Esophagus muscularis mucosa (tissue), 4 donors: ENCODE measurements around the gene HERC3. TPM values are rescaled to one million over a fixed set of nuclear protein-coding genes. Genes with fewer than 3 reads are reported as not detected.

Experiments used
- DNase-seq: peaks from one replicate; pipeline ENCODE4 v3.0.0-alpha.2; 2017; ENCODE audit errors: extremely low spot score
- H3K27ac ChIP-seq, 4 donors: fragments of 200-600 bp; sonication (generic); replicated peaks in 1 of 4; 1 replicate in 3 of 4; 2 replicates in 1 of 4; pipeline ENCODE4 v1.5.1; 2016 to 2019; ENCODE audit warnings: mild to moderate bottlenecking in 1 of 4
- H3K27me3 ChIP-seq, 4 donors: fragments of 200-600 bp; sonication (generic); one replicate each; pipeline versions ENCODE4 v1.5.1 to v1.6.0; 2016 to 2019
- H3K36me3 ChIP-seq, 4 donors: fragments of 200-600 bp; sonication (generic); one replicate each; pipeline ENCODE4 v1.5.1; 2016 to 2019
- H3K4me1 ChIP-seq, 4 donors: fragments of 200-600 bp; sonication (generic); one replicate each; pipeline ENCODE4 v1.5.1; 2016 to 2019
- H3K4me3 ChIP-seq, 4 donors: fragments of 200-600 bp; sonication (generic); 1 replicate in 2 of 4; 2 replicates in 2 of 4; pipeline ENCODE4 v1.5.1; 2016 to 2019; ENCODE audit warnings: mild to moderate bottlenecking in 4 of 4, moderate library complexity in 1 of 4
- H3K9me3 ChIP-seq, 4 donors: fragments of 200-600 bp; sonication (generic); 1 replicate in 3 of 4; 2 replicates in 1 of 4; pipeline ENCODE4 v1.5.1; 2016 to 2019
- CTCF ChIP-seq, 3 experiments: fragments of 200-600 bp in 2 of 3; fragments of 450-650 bp in 1 of 3; sonication (generic) in 2 of 3; IDR thresholded peaks; one replicate each; pipeline ENCODE4 v1.5.1; 2017 to 2019; ENCODE audit warnings: antibody characterized with exemption in 3 of 3, mild to moderate bottlenecking in 2 of 3, moderate library complexity in 1 of 3
- EP300 ChIP-seq: sonication (generic); formaldehyde crosslinking; IDR thresholded peaks from one replicate; pipeline ENCODE4 v1.6.1; 2017; ENCODE audit warnings: antibody characterized with exemption
- POLR2A ChIP-seq: fragments of 450-650 bp; IDR thresholded peaks from one replicate; pipeline ENCODE4 v1.6.1; 2017; ENCODE audit warnings: antibody characterized with exemption, moderate library complexity, mild to moderate bottlenecking, low read depth
- POLR2AphosphoS5 ChIP-seq, 2 donors: sonication (generic); formaldehyde crosslinking; IDR thresholded peaks; one replicate each; pipeline ENCODE4 v1.6.1; 2017; ENCODE audit warnings: antibody characterized with exemption in 2 of 2
- WGBS: methylation state at CpG from one replicate; pipeline ENCODE4 v1.1.5; 2018; 5-methylcytosine and 5-hydroxymethylcytosine counted together
- intact Hi-C: fragments of 100-400 bp; cut with DNase I; formaldehyde crosslinking; loops from one replicate; pipeline ENCODE4 v1.15.1; 2023
- total RNA-seq, 4 donors: library from RNA; depleted of rRNA; stranded (reverse); fragments of >200 nt; gene quantifications; one replicate each; pipeline versions ENCODE4 v1.1.0 to v1.2.1, GENCODE V29; 2016

The HERC3 gene
- total RNA-seq, 4 donors from 2014 or later, result 39.8 to 58.2 (median 51.2) TPM

GRCh38 chr4:88672987-88673386 is 80.7 kb downstream of the HERC3 start:
- TF ChIP-seq CTCF (IDR thresholded peaks at IDR 0.05) (peak in 2 of 3 experiments; percentile 24 to 47), POLR2AphosphoS5 (IDR thresholded peaks at IDR 0.05) (no peak)
- H3K36me3 ChIP-seq, result peaks cover 24 to 63% (median 43%) of the 10 kb centered on the region in 4 donors
- H3K27ac ChIP-seq, result no peak overlapping the region
- DNase-seq, result no peak
- H3K9me3 ChIP-seq, result no peaks in the 10 kb centered on the region
- H3K4me3 ChIP-seq, result no peak overlapping the region
- H3K27me3 ChIP-seq, result no peaks in the 10 kb centered on the region
- WGBS, result 68% methylated on average over 5 of the region's 5 CpGs
- intact Hi-C loops, result no loop called here
- H3K4me1 ChIP-seq, result no peaks in the 10 kb centered on the region

DNA sequence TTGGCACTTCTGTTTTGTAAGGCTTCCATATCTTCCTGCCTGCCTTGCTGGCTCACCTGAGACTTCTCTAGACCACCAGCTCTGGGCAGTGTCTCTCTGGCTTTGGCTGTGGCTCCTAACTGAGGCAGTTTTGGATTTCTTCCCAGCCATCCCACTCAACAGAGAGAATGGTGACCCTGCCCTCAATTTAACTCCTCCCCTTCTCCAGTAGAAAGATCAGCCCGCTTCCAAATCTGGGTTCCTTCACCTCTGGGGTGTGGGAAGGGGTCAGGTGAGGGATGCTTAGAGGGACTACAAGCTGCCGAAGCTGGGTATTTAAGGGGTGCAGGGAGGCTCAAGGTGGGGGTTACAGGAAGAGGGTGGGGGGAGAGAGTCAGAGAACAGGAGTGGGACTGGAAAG is 81.6 kb downstream of the HERC3 start:
- Histone ChIP-seq H3K27me3 (no peaks in the 10 kb centered on the region), H3K36me3 (peaks cover 29 to 63% (median 47%) of the 10 kb centered on the region in 4 donors), H3K4me1 (no peaks in the 10 kb centered on the region), H3K4me3 (no peak overlapping the region), H3K27ac (no peak overlapping the region), H3K9me3 (no peaks in the 10 kb centered on the region)
- intact Hi-C loops, result no loop called here
- 81% methylated on average over 2 of the region's 2 CpGs for WGBS
- TF ChIP-seq CTCF (IDR thresholded peaks at IDR 0.05) (no peak), EP300 (no peak), POLR2A (no peak), POLR2AphosphoS5 (IDR thresholded peaks at IDR 0.05) (no peak)
- no peak for DNase-seq

DNA sequence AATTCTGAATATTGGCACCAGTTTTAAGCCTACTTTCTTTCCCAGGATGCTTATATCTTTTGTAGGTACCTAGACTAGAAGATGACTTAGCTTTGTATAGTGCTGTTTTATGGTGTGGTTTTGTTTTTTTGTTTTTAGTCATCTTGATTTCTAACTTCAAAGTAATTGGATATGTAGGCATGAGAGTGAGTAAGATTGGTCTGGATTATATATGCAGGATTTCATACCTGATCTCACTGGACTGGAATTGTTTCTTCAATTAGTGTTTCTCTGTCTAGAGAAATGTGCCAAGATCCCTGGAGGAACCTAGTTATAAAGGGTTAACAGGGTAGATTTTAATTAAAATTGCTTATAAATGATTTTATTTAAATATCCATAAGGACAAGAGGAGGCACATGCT is 82.3 kb downstream of the HERC3 start:
- TF ChIP-seq CTCF (IDR thresholded peaks at IDR 0.05) (no peak), POLR2AphosphoS5 (IDR thresholded peaks at IDR 0.05) (no peak), POLR2A (no peak), EP300 (no peak)
- no peak overlapping the region for H3K27ac ChIP-seq
- H3K9me3 ChIP-seq, result no peaks in the 10 kb centered on the region
- H3K4me1 ChIP-seq, result no peaks in the 10 kb centered on the region
- peaks cover 36 to 63% (median 49%) of the 10 kb centered on the region in 4 donors for H3K36me3 ChIP-seq
- H3K4me3 ChIP-seq, result no peak overlapping the region
- H3K27me3 ChIP-seq, result no peaks in the 10 kb centered on the region
- DNase-seq, result no peak
- intact Hi-C loops, result no loop called here

GRCh38 chr4:88674979-88675378 is 82.7 kb downstream of the HERC3 start:
- intact Hi-C loops, result no loop called here
- Histone ChIP-seq H3K4me1 (no peaks in the 10 kb centered on the region), H3K27ac (no peak overlapping the region), H3K36me3 (peaks cover 37 to 63% (median 48%) of the 10 kb centered on the region in 4 donors), H3K27me3 (no peaks in the 10 kb centered on the region), H3K9me3 (no peaks in the 10 kb centered on the region), H3K4me3 (no peak overlapping the region)
- TF ChIP-seq EP300, result no peak
- TF ChIP-seq CTCF (IDR thresholded peaks at IDR 0.05), result no peak
- TF ChIP-seq POLR2A, result no peak
- WGBS, result 96% methylated on average over 2 of the region's 2 CpGs
- DNase-seq, result no peak

DNA sequence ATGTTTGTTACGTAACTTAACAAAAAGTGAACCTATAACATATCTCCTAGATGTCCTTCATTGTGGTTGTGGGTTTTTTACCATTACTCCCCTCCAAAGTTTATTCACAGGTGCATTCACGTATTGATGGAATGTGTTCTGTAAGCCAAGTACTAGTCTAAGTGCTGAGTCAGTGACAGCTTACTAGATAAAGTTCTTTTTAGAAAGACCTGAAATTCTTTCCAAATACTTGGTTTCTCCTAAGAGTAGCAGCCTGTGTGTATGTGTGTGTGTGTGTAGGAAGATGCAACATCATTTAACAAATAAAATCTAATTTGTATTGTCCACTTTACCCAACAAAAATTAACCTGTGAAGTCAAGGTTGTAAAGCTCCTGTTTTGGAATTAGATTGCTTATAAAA is 83.3 kb downstream of the HERC3 start:
- Histone ChIP-seq H3K27ac (no peak overlapping the region), H3K4me1 (no peaks in the 10 kb centered on the region), H3K36me3 (peaks cover 37 to 63% (median 48%) of the 10 kb centered on the region in 4 donors), H3K27me3 (no peaks in the 10 kb centered on the region), H3K9me3 (no peaks in the 10 kb centered on the region), H3K4me3 (no peak overlapping the region)
- intact Hi-C loops, result no loop called here
- WGBS, result 69% methylated on average over 2 of the region's 2 CpGs
- DNase-seq, result no peak
- TF ChIP-seq CTCF (IDR thresholded peaks at IDR 0.05), result no peak
- TF ChIP-seq POLR2A, result no peak
- no peak for TF ChIP-seq POLR2AphosphoS5 (IDR thresholded peaks at IDR 0.05)
- no peak for TF ChIP-seq EP300
